ES-I3 (cell line): Measurements from ENCODE around the gene WDR64.

Experiments used
- H3K36me3 ChIP-seq: 2 replicates; pipeline ENCODE4 v1.6.1; 2013; ENCODE audit warnings: mild to moderate bottlenecking, low read length, control low read depth, moderate library complexity; ENCODE audit not compliant: insufficient read depth
- H3K4me1 ChIP-seq: 2 replicates; pipeline ENCODE4 v1.6.1; 2013; ENCODE audit warnings: mild to moderate bottlenecking, control low read depth, low read length; ENCODE audit not compliant: insufficient read depth
- H3K9ac ChIP-seq: 2 replicates; pipeline ENCODE4 v1.6.1; 2013; ENCODE audit warnings: low read depth, mild to moderate bottlenecking, low read length, moderate library complexity
- H3K9me3 ChIP-seq: 2 replicates; pipeline ENCODE4 v1.6.1; 2013; ENCODE audit warnings: mild to moderate bottlenecking, low read length, moderate library complexity; ENCODE audit not compliant: control insufficient read depth, insufficient read depth

The WDR64 gene

DNA sequence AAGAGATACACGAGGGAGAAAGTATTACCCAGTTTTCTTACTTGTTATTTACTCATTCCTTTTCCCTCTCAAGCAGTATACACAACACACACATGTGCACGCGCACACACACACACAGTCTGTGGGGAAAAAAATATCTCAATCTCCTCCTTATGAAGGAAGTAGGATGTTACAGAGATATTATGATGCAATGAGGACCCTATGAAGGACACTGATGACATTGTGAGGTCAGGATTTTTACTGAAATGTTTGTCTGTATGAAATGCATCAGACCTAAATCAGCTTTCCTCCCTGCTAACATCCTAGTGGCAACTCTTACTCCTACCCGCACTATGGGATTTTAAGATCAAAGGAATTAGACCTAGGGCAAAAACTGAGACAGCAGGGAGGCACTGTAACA, at the start of gene WDR64:
WDR64 (plus strand) TSS at position 270 of the 400 bp plus-strand sequence. CDS start 204 bp downstream, outside the sequence.
- no peaks in the 10 kb centered on the region for H3K36me3 ChIP-seq
- no peaks in the 10 kb centered on the region for H3K4me1 ChIP-seq
- H3K9me3 ChIP-seq: no peaks in the 10 kb centered on the region
- no peak within 1 kb of the TSS for H3K9ac ChIP-seq

DNA sequence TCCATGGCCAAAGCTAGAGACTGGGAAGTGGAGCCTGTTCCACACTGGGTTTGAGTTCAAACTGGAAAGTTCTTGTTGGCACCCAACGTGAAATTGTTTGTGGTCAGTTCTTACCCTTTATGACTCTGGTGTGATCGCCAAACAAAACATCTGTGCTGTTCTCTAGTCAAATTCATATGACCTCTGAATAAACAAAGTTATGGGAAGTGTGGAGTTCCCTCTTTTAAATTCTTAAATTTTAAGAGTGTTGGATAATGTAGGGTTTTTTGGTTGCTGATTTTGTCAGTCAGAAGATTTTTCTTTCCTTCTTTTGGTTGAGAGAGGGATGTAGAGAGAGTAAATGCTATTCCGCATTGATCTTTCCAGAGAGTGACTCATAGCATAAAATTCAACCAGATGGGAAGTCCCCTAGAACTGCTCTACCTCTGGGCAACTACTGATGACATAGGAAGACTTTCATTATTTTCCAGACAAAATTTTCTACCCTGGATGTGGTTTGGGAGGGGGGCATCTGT, 48.3 kb upstream of the WDR64 start:
- Histone ChIP-seq H3K36me3 (no peaks in the 10 kb centered on the region), H3K4me1 (no peaks in the 10 kb centered on the region), H3K9ac (no peak overlapping the region), H3K9me3 (no peaks in the 10 kb centered on the region)

DNA sequence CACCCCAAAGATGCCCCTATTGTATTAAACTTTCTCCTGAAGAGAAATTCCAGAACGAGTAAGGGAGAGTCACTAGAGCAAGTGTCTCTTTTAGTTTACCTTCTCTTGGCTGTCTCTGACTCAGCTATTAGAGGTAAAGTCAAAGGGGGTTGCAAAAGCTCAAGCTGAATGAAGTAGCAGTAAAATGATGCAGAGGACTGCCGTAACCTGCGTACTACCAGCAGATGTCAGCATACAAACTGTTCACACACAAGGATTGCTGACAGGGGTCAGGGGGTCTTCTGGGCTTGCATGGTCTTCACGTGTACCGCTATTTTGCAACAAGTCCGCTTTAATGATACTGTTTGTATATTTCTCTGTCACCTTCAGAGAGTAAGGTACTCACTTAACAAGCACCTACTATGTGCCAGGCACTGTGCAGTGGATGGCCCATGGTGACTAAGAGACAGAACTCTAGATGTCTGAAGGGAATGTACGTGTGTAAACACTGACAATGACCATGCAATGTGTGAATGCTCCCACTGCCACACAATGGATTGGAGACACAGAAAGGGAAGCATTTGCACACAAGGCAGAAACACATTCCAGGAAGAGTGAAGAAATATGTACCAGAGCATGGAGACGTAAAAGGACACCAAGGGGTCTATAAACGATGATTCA, 46.8 kb upstream of the WDR64 start:
- no peaks in the 10 kb centered on the region for H3K36me3 ChIP-seq
- no peaks in the 10 kb centered on the region for H3K4me1 ChIP-seq
- H3K9me3 ChIP-seq: no peaks in the 10 kb centered on the region
- H3K9ac ChIP-seq: no peak overlapping the region

DNA sequence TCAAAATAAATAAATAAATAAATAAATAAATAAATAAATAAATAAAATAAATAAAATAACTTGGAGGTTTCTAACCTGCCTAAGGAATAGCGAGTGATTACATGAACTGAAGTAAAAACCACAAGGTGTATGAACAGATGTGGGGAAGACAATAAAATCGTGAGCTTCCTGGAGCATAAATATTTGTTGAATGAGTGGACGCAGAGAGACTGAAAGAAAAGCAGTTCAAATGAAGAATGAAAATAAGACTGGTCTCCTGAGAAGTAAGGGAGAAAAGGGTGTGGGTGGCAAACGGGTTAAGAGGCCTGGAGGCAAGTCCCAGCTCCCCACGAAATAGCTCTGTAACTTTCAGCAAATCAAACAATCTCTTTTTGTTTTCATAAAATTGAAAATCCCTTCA, 45.5 kb upstream of the WDR64 start:
- Histone ChIP-seq H3K9ac (no peak overlapping the region), H3K9me3 (no peaks in the 10 kb centered on the region)

DNA sequence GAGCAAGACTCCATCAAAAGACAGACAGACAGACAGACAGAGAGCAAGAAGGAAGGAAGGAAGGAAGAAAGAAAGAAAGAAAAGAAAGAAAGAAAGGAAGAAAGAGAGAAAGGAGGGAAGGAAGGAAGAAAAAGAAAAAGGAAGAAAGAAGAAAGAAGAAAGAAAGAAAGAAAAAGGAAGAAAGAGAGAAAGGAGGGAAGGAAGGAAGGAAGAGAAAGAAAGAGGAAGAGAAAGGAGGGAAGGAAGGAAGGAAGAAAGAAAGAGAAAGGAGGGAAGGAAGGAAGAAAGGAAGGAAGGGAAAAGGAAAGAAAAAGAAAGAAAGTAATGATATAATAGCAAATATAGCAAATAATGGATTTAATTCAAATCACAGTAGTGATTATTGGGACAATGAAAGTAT, 44.6 kb upstream of the WDR64 start:
- H3K9ac ChIP-seq: no peak overlapping the region
- peaks cover 5% of the 10 kb centered on the region; the same call in 1 of the 2 replicates for H3K4me1 ChIP-seq
- H3K36me3 ChIP-seq: no peaks in the 10 kb centered on the region
- H3K9me3 ChIP-seq: no peaks in the 10 kb centered on the region

More for the DNA sequence above, 45.5 kb upstream of the WDR64 start:
- Histone ChIP-seq H3K4me1 (peaks cover 4% of the 10 kb centered on the region; the same call in 1 of the 2 replicates), H3K36me3 (no peaks in the 10 kb centered on the region)

DNA sequence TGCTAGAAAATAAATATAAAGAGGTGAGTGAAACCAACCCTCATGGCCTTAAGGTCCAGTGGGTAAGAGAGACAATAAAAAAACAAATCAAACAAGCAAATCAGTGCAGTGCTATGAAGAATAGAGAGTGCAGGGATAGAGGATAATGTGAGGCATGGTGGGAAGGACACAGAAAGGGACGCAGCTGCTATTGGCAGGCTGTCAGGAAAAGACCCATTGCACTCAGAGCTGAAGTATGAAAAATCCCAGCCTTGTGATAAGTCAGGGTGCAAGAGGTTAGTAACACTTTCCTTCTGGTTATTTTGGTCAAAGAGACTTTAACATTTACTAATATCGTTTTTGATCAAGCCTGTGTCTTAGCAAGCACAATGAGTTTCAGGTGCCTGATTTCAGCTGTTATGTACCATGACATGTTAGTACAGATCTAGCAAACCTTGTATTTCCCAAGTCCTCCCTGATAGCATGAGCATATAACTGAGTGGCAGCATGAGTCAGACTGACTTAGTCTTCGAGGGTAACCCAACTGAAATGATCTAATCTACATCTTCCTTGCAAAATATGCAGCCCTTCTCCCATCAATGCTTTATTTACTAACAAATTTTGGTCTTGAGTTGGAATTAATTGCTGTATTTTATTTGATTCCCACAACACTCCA, 43.6 kb upstream of the WDR64 start:
- H3K4me1 ChIP-seq: peaks cover 5% of the 10 kb centered on the region; the same call in 1 of the 2 replicates
- H3K9me3 ChIP-seq: no peaks in the 10 kb centered on the region
- H3K36me3 ChIP-seq: no peaks in the 10 kb centered on the region
- no peak overlapping the region for H3K9ac ChIP-seq

DNA sequence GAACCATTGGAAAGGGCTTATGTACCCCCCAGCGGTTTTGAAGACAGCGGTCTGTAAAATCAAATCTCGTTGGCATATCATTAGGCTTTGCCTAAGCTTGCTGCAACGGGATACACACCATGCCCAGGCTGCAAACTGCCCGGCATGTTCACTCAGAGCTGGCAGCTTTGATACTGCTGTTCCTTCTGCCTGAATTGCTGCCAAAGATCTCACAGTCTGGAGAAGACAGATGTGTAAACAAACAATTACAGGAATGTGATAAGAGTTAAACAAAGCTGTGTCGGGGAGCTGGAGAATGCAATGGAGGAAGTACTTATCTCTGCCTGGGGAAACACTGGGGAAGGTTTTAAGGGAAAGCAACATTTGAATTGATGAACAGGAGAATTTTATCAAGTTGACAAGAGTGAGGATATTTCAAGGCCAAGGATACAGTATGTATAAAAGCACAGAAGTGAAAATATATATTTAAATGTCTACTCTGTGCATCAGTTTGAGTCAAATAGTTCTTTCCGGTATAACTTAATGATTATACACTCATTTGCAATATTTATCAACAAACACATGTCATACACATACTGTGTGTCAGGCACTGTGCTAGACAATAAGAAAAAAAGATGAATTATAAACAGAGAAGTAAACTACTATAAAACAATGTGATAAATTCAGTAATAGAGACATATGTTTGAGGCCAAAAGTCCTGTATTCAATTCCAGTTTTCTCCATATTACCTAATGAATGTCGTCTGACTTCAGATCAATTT, 41.8 kb upstream of the WDR64 start:
- no peaks in the 10 kb centered on the region for H3K36me3 ChIP-seq
- no peaks in the 10 kb centered on the region for H3K9me3 ChIP-seq
- peaks cover 5% of the 10 kb centered on the region; the same call in 1 of the 2 replicates for H3K4me1 ChIP-seq
- no peak overlapping the region for H3K9ac ChIP-seq

DNA sequence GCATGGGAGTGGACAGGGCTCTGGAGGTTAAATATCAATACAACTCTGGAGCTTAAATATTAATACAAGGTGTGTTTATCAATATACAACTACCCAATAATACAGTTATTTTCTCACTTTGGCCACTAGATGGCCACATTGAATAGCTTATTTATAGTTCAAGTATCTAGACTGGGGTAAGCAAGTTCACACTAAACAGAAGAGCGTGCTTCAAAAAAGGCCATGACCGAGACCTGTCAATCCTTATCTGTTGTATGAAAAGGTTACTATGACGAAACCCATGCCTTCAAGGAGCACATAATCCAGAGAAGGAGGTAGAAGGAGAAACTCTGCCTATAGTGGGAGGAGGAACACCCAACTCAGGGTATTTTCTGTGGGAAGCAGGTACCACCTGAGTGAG, 41.0 kb upstream of the WDR64 start:
- Histone ChIP-seq H3K36me3 (no peaks in the 10 kb centered on the region), H3K9me3 (no peaks in the 10 kb centered on the region), H3K4me1 (peaks cover 5% of the 10 kb centered on the region; the same call in 1 of the 2 replicates), H3K9ac (no peak overlapping the region)

DNA sequence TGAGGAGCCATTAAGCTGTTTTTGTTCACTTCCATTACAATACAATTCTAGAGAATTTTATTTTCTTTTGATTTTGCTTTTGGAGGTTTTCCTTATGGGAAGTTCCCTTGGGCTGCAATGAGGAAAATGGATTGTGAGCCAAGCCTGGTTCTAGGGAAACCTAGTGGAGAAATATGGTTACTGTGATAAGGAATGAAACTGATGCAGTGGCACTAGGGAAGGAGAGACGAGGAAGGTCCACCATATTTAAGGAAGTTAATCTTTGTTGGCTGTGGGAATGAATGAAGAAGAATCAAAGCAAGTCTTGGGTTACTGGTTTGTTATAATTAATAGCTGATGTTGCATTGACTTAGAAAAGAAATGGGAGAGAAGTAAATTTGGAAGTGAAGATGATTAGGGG, 40.3 kb upstream of the WDR64 start:
- Histone ChIP-seq H3K36me3 (no peaks in the 10 kb centered on the region), H3K9ac (no peak overlapping the region), H3K9me3 (no peaks in the 10 kb centered on the region), H3K4me1 (peaks cover 5% of the 10 kb centered on the region; the same call in 1 of the 2 replicates)

DNA sequence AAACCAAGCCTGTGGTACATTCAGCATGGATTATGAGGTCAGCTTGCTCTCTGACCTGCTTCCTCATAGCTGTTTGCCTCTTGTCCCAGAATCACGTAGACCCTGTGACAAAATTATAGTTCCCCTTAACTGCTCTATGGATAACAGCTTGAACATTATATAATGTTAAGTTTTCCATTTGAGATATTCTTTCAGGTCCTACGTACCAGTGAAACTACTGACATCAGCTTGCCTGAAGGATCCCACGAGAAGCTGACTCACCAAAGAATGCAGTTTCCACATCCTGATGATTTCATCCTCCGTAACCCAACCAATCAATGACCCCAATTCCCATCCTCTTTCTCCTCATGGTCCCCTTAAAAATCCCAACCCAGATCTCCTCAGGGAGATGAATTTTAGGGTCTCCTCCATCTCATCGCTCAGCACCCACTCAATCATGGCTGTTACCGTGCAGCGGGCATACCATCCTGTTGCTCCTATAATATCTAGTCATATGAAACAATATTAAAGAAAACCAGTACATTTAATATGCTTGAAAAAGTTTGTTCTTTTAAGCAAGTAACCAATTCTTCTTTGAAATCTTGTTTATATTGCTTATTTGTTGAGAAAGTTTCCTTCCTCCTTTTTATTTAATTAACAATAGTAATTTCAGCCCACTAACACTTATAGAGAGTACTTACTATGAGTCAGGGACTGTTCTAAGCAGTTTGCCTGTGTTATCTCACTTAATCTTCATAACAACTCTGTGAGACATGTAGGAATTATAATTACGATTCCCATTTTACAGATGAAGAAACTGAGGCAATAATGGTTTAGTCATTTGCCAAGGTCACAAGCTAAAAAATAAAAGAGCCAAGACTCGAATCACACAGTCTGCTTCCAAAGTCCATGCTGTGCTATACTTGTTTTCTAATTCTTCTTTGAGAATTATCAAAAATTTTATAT, 39.3 kb upstream of the WDR64 start:
- Histone ChIP-seq H3K9ac (no peak overlapping the region), H3K4me1 (peaks cover 5% of the 10 kb centered on the region; the same call in 1 of the 2 replicates)

DNA sequence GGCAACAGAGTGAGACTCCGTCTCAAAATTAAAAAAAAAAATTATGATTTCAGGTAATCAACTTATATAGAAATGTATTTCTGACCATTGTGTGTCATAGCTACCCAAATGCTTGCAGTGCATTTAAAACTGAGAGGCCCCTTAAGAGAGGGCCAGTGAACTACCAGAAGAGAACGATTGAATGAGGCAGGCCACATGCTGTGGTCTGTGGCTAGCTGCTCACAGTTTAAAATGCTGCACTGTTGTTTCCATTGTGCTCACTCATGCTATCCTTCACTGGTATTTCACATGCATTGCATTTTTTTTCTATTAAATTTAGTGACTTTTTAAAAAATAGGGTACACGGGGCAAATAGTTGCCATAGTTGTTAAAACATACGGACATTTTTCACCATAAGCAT, 37.9 kb upstream of the WDR64 start:
- H3K9me3 ChIP-seq: no peaks in the 10 kb centered on the region
- peaks cover 5% of the 10 kb centered on the region; the same call in 1 of the 2 replicates for H3K4me1 ChIP-seq
- H3K36me3 ChIP-seq: no peaks in the 10 kb centered on the region
- no peak overlapping the region for H3K9ac ChIP-seq

More for the DNA sequence above, 39.3 kb upstream of the WDR64 start:
- Histone ChIP-seq H3K36me3 (no peaks in the 10 kb centered on the region), H3K9me3 (no peaks in the 10 kb centered on the region)

DNA sequence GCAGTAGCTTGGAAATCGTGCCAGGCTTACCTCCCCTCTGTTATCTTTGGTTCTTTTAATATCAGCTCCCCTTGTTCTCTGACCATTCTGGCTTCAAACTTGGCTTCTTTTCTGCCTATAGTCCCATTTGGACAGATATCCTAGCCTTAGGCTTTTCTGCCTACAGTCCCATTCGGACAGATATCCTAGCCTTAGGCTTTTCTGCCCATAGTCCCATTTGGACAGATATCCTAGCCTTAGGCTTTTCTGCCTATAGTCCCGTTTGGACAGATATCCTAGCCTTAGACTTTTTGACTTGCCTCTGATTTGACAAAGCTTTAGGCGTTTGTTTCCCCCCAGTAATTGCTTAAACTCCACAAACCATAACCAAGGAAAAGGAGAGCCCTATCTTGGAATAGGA, 37.5 kb upstream of the WDR64 start:
- Histone ChIP-seq H3K4me1 (peaks cover 5% of the 10 kb centered on the region; the same call in 1 of the 2 replicates), H3K9ac (no peak overlapping the region), H3K9me3 (no peaks in the 10 kb centered on the region), H3K36me3 (no peaks in the 10 kb centered on the region)

DNA sequence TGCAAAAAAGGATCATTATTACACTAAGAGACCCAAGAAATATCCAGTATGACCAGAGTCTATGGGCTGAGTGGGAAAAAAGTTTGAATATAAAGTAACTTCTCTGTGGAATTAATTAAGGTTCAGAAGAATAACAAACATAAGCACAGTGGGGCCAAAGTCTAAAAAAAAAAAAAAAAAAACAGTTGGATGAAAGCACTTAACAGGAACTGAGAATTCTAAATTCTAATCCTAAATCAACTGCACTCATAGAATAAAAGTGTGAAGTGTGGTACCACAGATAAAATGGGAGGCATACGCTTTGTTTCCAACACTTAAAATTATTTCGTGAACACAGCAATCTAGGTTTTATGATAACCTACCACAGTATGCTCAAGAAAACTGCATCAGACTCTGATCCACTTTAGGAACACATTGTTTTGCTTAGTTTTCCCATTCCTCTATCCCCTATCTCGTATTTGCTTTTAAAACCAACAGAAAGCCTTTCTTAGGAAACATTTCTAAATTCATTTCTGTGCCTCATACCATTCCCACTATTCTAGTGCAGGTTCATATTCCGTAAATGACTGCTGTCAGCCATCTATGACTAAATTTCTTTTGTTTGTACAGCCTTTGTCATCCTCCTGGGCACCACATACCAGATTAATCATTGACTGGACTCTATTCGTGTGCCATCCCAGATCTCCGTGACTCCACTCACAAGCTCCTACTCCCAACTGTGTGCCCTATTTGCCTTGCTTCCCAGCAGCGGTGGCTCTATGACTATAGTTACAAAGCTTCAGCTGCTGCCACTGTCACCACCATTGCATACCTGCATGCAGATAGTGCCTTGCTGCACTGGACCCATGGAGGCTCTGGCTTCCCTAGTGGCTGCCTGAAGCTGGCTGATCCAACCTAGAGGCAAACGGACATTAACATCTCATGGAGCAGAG, 36.8 kb upstream of the WDR64 start:
- no peak overlapping the region for H3K9ac ChIP-seq
- no peaks in the 10 kb centered on the region for H3K9me3 ChIP-seq
- peaks cover 5% of the 10 kb centered on the region; the same call in 1 of the 2 replicates for H3K4me1 ChIP-seq
- H3K36me3 ChIP-seq: no peaks in the 10 kb centered on the region
